Tibial artery (tissue), 4 donors: ENCODE data around the gene SEPTIN5.

Experiments
- DNase-seq, 2 donors: peaks; one replicate each; pipeline ENCODE4 v3.0.0-alpha.2; 2019
- H3K27ac ChIP-seq, 2 donors: fragments of 200-600 bp; sonication (generic) in 1 of 2; 1 replicate in 1 of 2; 2 replicates in 1 of 2; pipeline ENCODE4 v1.5.1; 2018 to 2019; ENCODE audit warnings: mild to moderate bottlenecking in 1 of 2
- H3K27me3 ChIP-seq, 2 donors: fragments of 200-600 bp; sonication (generic) in 1 of 2; one replicate each; pipeline versions ENCODE4 v1.5.1 to v1.6.0; 2016 to 2019
- H3K36me3 ChIP-seq, 3 donors: fragments of 200-600 bp; sonication (generic) in 2 of 3; one replicate each; pipeline ENCODE4 v1.5.1; 2016 to 2019; ENCODE audit warnings: mild to moderate bottlenecking in 2 of 3
- H3K4me1 ChIP-seq, 4 donors: fragments of 200-600 bp; sonication (generic) in 2 of 4; 1 replicate in 3 of 4; 2 replicates in 1 of 4; pipeline ENCODE4 v1.5.1; 2016 to 2019
- H3K4me3 ChIP-seq, 2 donors: fragments of 200-600 bp; sonication (generic) in 1 of 2; 1 replicate in 1 of 2; 2 replicates in 1 of 2; pipeline ENCODE4 v1.5.1; 2018 to 2019; ENCODE audit warnings: mild to moderate bottlenecking in 2 of 2
- H3K9me3 ChIP-seq, 3 donors: fragments of 200-600 bp; sonication (generic) in 1 of 3; one replicate each; pipeline ENCODE4 v1.5.1; 2016 to 2019
- CTCF ChIP-seq, 2 experiments: fragments of 200-600 bp in 1 of 2; fragments of 450-650 bp in 1 of 2; IDR thresholded peaks; one replicate each; pipeline ENCODE4 v1.5.1; 2017 to 2019; ENCODE audit warnings: antibody characterized with exemption in 2 of 2, mild to moderate bottlenecking in 1 of 2, moderate library complexity in 1 of 2
- intact Hi-C: fragments of 100-400 bp; cut with DNase I; formaldehyde crosslinking; loops from one replicate; pipeline ENCODE4 v1.15.0; 2023; ENCODE audit warnings: low total_unique reads

Gene SEPTIN5

GRCh38 chr22:19701420-19702145 lies 12.7 kb upstream of the SEPTIN5 start:
- DNase-seq: peak in 1 of 2 donors; percentile 7
- H3K4me1 ChIP-seq: no peaks in the 10 kb centered on the region
- no peak overlapping the region for H3K27ac ChIP-seq
- H3K27me3 ChIP-seq: peaks cover 0 to 11% of the 10 kb centered on the region in 2 donors
- intact Hi-C loops: no loop called here
- TF ChIP-seq CTCF (IDR thresholded peaks at IDR 0.05): no peak
- H3K9me3 ChIP-seq: no peaks in the 10 kb centered on the region
- no peak overlapping the region for H3K4me3 ChIP-seq
- no peaks in the 10 kb centered on the region for H3K36me3 ChIP-seq

GRCh38 chr22:19703869-19704268 lies 10.4 kb upstream of the SEPTIN5 start:
- TF ChIP-seq CTCF (IDR thresholded peaks at IDR 0.05): no peak
- Histone ChIP-seq H3K9me3 (no peaks in the 10 kb centered on the region), H3K27me3 (peaks cover 0 to 26% of the 10 kb centered on the region in 2 donors), H3K4me1 (no peaks in the 10 kb centered on the region), H3K4me3 (no peak overlapping the region), H3K36me3 (no peaks in the 10 kb centered on the region), H3K27ac (no peak overlapping the region)
- intact Hi-C loops: no loop called here
- peak; percentile 17 to 57 for DNase-seq

- Histone ChIP-seq H3K9me3 (no peaks in the 10 kb centered on the region), H3K36me3 (no peaks in the 10 kb centered on the region), H3K4me3 (no peak overlapping the region), H3K27me3 (peaks cover 0 to 26% of the 10 kb centered on the region in 2 donors), H3K27ac (no peak overlapping the region), H3K4me1 (peaks cover 0 to 2% (median 0%) of the 10 kb centered on the region in 4 donors)
- DNase-seq: peak in 1 of 2 donors; percentile 5
- intact Hi-C loops: no loop called here
- TF ChIP-seq CTCF (IDR thresholded peaks at IDR 0.05): no peak
These were observed 9.8 kb upstream of the SEPTIN5 start for GRCh38 chr22:19704355-19705015.

- Histone ChIP-seq H3K36me3 (no peaks in the 10 kb centered on the region), H3K27me3 (peaks cover 0 to 26% of the 10 kb centered on the region in 2 donors), H3K4me1 (peaks cover 0 to 2% (median 0%) of the 10 kb centered on the region in 4 donors), H3K9me3 (no peaks in the 10 kb centered on the region), H3K27ac (no peak overlapping the region), H3K4me3 (no peak overlapping the region)
- intact Hi-C loops: no loop called here
- peak; percentile 8 to 51 for DNase-seq
- TF ChIP-seq CTCF (IDR thresholded peaks at IDR 0.05): no peak
These were observed 8.9 kb upstream of the SEPTIN5 start for GRCh38 chr22:19705181-19705934.

- H3K27ac ChIP-seq: no peak overlapping the region
- H3K4me3 ChIP-seq: no peak overlapping the region
- TF ChIP-seq CTCF (IDR thresholded peaks at IDR 0.05): no peak
- H3K9me3 ChIP-seq: no peaks in the 10 kb centered on the region
- intact Hi-C loops: no loop called here
- H3K4me1 ChIP-seq: peaks cover 0 to 2% (median 0%) of the 10 kb centered on the region in 4 donors
- no peaks in the 10 kb centered on the region for H3K36me3 ChIP-seq
- DNase-seq: no peak
- H3K27me3 ChIP-seq: peaks cover 0 to 26% of the 10 kb centered on the region in 2 donors
These were observed 7.6 kb upstream of the SEPTIN5 start for GRCh38 chr22:19706661-19707151.
